ENCODE data around the gene MSTN. TPM values are rescaled to one million over a fixed set of nuclear protein-coding genes. Genes with fewer than 3 reads are reported as not detected.

MSTN gene
- total and polyA plus RNA-seq, 2 of the 4 experiments (the other 2 are of a cell fraction), result under 0.01 TPM; not detected in 1

DNA sequence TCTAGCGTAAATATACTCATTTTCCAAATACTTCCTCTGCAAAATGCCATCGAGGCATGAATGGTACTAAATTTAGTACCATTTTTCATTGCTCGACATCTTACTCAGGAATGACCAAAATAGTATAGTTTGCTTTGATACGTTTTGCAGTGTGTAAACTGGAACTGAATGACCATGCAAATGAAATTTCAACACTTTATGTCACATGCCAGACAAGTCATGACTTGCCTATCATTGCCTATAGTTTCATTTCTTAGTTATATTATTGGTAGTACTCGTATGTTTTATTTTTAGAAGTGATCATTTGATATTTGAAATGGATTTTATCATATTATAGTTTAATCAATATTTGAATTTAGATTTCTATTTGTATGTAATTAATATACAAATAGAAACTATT lies 9.1 kb downstream of the MSTN start:
- BruUV-seq (replicated peaks), result no TSS peak
- ATAC-seq (ENCODE audit: low read depth) (no peak), DNase-seq (no peak)
- no peak overlapping the region for H3K4me3 ChIP-seq (ENCODE audit: insufficient read depth, low read depth, low read length)
- H2BK20ac ChIP-seq (ENCODE audit: low read depth, low read length), result no peak overlapping the region
- POLR2A ChIA-PET (ENCODE audit: unreplicated experiment), result no interaction called here
- no peak overlapping the region for H2AFZ ChIP-seq (replicated peaks; ENCODE audit: low read length, poor library complexity)
- H3K4me1 ChIP-seq (ENCODE audit: control insufficient read depth, insufficient read depth, low read length), result no peaks in the 10 kb centered on the region
- H2BK5ac ChIP-seq (ENCODE audit: low read depth, low read length, poor library complexity, severe bottlenecking), result no peak overlapping the region
- no peaks in the 10 kb centered on the region for H3K9me3 ChIP-seq (ENCODE audit: control insufficient read depth, insufficient read depth, low read length)
- no peak overlapping the region for H4K5ac ChIP-seq (ENCODE audit: low read depth, low read length)
- H3K4me2 ChIP-seq (ENCODE audit: low read depth, low read length), result no peak overlapping the region
- no peak overlapping the region for H3K9ac ChIP-seq (ENCODE audit: low read depth, low read length)
- no peaks in the 10 kb centered on the region for H3K9me1 ChIP-seq (ENCODE audit: insufficient read depth, low read length)
- H3K27ac ChIP-seq (ENCODE audit: insufficient read depth, low read length), result no peak overlapping the region
- H3K36me3 ChIP-seq (ENCODE audit: control insufficient read depth, insufficient read depth, low read length), result no peaks in the 10 kb centered on the region
- WGBS, 2 experiments (ENCODE audit: extremely low coverage in 2 of 2, insufficient read length in 1 of 2), result no CpG with 5 or more reads among the region's 5 CpGs
- H3K4ac ChIP-seq (ENCODE audit: low read depth, low read length), result no peak overlapping the region
- H2BK15ac ChIP-seq (ENCODE audit: low read depth, low read length), result no peak overlapping the region
- H2AK9ac ChIP-seq (replicated peaks; ENCODE audit: low read depth, low read length, poor library complexity), result no peak overlapping the region
- TF ChIP-seq SMC3 (IDR thresholded peaks at IDR 0.05; ENCODE audit: low read depth, low read length), result no peak
- no peak for TF ChIP-seq FOS (IDR thresholded peaks at IDR 0.05; ENCODE audit: low read depth, low read length)
- TF ChIP-seq NFE2L2 (IDR thresholded peaks at IDR 0.05; ENCODE audit: low read depth, low read length), result no peak
- TF ChIP-seq RFX5 (IDR thresholded peaks at IDR 0.05; ENCODE audit: low read depth, low read length), result no peak
- no peak for TF ChIP-seq RAD21 (IDR thresholded peaks at IDR 0.05; ENCODE audit: low read length)
- TF ChIP-seq BHLHE40 (IDR thresholded peaks at IDR 0.05; ENCODE audit: low read depth, low read length), result no peak
- TF ChIP-seq, protein P1, sequence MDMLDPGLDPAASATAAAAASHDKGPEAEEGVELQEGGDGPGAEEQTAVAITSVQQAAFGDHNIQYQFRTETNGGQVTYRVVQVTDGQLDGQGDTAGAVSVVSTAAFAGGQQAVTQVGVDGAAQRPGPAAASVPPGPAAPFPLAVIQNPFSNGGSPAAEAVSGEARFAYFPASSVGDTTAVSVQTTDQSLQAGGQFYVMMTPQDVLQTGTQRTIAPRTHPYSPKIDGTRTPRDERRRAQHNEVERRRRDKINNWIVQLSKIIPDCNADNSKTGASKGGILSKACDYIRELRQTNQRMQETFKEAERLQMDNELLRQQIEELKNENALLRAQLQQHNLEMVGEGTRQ (IDR thresholded peaks at IDR 0.05; ENCODE audit: low read depth, low read length), result no peak
- TF ChIP-seq, protein P2, sequence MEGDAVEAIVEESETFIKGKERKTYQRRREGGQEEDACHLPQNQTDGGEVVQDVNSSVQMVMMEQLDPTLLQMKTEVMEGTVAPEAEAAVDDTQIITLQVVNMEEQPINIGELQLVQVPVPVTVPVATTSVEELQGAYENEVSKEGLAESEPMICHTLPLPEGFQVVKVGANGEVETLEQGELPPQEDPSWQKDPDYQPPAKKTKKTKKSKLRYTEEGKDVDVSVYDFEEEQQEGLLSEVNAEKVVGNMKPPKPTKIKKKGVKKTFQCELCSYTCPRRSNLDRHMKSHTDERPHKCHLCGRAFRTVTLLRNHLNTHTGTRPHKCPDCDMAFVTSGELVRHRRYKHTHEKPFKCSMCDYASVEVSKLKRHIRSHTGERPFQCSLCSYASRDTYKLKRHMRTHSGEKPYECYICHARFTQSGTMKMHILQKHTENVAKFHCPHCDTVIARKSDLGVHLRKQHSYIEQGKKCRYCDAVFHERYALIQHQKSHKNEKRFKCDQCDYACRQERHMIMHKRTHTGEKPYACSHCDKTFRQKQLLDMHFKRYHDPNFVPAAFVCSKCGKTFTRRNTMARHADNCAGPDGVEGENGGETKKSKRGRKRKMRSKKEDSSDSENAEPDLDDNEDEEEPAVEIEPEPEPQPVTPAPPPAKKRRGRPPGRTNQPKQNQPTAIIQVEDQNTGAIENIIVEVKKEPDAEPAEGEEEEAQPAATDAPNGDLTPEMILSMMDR (conservative IDR thresholded peaks at IDR 0.05; ENCODE audit: low read depth, low read length), result no peak
- no peak overlapping the region for H2AK5ac ChIP-seq (ENCODE audit: low read depth, low read length)
- in situ Hi-C loops (cut with MboI; ENCODE audit: low sequenced_read_pairs), result no loop called here
- no peak overlapping the region for H3K18ac ChIP-seq (ENCODE audit: low read depth, low read length)
- no peak overlapping the region for H3K56ac ChIP-seq (ENCODE audit: extremely low read depth, insufficient read depth, low read length)
- H3K14ac ChIP-seq (replicated peaks; ENCODE audit: low read depth, low read length), result no peak overlapping the region
- 0 out of 4 replicates have a peak overlapping the region, but pooled peaks of 1 of the 2 experiments have one; percentile 2 for H4K8ac ChIP-seq (ENCODE audit: low read depth in 2 of 2, low read length in 2 of 2)
- CTCF ChIA-PET, result no interaction called here
- no peak overlapping the region for H2BK120ac ChIP-seq (ENCODE audit: low read depth, low read length)
- dilution Hi-C loops (cut with HindIII; ENCODE audit: low sequenced_read_pairs, unreplicated experiment), result no loop called here
- H4K91ac ChIP-seq (ENCODE audit: insufficient read depth, low read depth, low read length), result no peak overlapping the region
- intact Hi-C loops (cut with micrococcal nuclease), result no loop called here
- no peak overlapping the region for H3K23ac ChIP-seq (ENCODE audit: low read depth, low read length)
- H3K79me1 ChIP-seq (ENCODE audit: low read depth in 1 of 2, low read length in 2 of 2), result no peaks in the 10 kb centered on the region
- no peaks in the 10 kb centered on the region for H4K20me1 ChIP-seq (ENCODE audit: insufficient read depth, low read length)
- H3K27me3 ChIP-seq (ENCODE audit: control insufficient read depth, insufficient read depth, low read length), result no peaks in the 10 kb centered on the region
